Measurements from ENCODE around the gene NEK6.

DNA sequence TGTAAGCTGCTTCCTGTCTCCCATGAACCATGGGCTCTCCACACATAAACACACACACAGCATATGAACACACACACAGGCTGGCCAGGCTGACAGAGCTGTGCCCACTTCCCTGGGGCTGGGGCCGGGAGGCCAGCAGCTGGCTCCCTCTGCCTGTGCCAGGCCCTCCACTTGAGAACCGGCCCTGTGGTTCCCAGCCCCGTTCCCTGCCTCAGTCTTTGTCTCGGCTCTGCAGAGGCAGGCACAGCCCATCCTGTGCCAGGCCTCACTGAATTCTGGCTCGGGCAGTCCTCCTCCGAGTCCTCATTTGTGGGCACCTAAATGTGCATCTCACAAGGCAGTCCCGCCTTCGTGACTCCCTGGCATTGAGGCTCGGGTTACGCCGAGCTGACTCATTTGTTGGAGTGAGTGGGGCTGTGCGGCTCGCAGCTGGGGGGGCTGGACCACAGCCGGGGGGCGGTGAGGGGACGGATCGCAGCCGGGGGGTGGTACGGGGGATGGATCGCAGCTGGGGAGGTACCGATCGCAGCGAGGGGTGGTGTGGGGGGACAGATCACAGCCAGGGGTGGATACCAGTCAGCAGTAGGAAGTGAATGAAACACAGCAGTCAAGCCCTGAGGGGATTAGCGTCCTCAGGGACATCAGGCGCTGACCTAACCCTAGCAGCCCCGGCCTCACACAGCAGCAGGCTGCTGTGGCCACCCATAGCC, 85.2 kb downstream of the NEK6 start:
- TF ChIP-seq CTCF (IDR thresholded peaks at IDR 0.05; ENCODE audit: borderline replicate concordance, extremely low read depth, low read length, poor library complexity, severe bottlenecking), result no peak
- TF ChIP-seq EZH2 (IDR thresholded peaks at IDR 0.05; ENCODE audit: borderline replicate concordance, low read depth, low read length, severe bottlenecking), result no peak
